Measurements from ENCODE around the gene BCOR.

Gene BCOR

DNA sequence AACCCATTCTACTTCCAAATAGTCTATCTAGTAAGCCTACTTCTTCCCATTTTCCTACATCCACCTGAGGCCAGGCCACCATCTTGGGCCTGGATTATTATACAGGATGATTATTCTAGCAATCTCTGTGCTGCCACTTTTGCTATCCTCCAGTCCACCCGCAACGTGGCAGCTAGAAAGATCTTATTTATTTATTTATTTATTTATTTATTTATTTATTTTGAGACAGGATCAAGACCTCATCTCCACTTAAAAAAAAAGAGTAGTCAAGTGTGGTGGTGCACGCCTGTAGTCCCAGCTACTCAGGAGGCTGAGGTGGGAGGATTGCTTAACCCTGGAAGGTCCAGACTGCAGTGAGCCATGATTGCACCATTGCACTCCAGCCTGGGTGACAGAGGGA, 15.2 kb upstream of the BCOR start:
- no peak overlapping the region for H3K27ac ChIP-seq (ENCODE audit: low read depth, low read length)
- H3K4me1 ChIP-seq (ENCODE audit: control insufficient read depth, insufficient read depth, low read length), result peaks cover 16% of the 10 kb centered on the region
- H3K27me3 ChIP-seq (ENCODE audit: control insufficient read depth, insufficient read depth, low read length), result peaks cover 17% of the 10 kb centered on the region
- peaks cover 4% of the 10 kb centered on the region; the same call in 1 of the 2 replicates for H3K9me3 ChIP-seq (ENCODE audit: control insufficient read depth, insufficient read depth, low read length)
- H3K9ac ChIP-seq (ENCODE audit: low read depth, low read length), result no peak overlapping the region
- no peak overlapping the region for H3K4me3 ChIP-seq (ENCODE audit: low read depth, low read length)
- no peaks in the 10 kb centered on the region for H3K36me3 ChIP-seq (ENCODE audit: control insufficient read depth, insufficient read depth, low read length)

- Histone ChIP-seq H3K36me3 (ENCODE audit: control insufficient read depth, insufficient read depth, low read length) (no peaks in the 10 kb centered on the region), H3K27ac (ENCODE audit: low read depth, low read length) (no peak overlapping the region), H3K9me3 (ENCODE audit: control insufficient read depth, insufficient read depth, low read length) (0 out of 2 replicates have a peak, but pooled peaks cover 2% of the 10 kb centered on the region), H3K4me3 (ENCODE audit: low read depth, low read length) (no peak overlapping the region), H3K9ac (ENCODE audit: low read depth, low read length) (no peak overlapping the region), H3K4me1 (ENCODE audit: control insufficient read depth, insufficient read depth, low read length) (peaks cover 19% of the 10 kb centered on the region), H3K27me3 (ENCODE audit: control insufficient read depth, insufficient read depth, low read length) (peaks cover 22% of the 10 kb centered on the region)
These were observed 14.1 kb upstream of the BCOR start for GRCh38 chrX:40111868-40112267.

GRCh38 chrX:40109288-40110008, 11.7 kb upstream of the BCOR start:
- H3K9me3 ChIP-seq (ENCODE audit: control insufficient read depth, insufficient read depth, low read length), result 0 out of 2 replicates have a peak, but pooled peaks cover 4% of the 10 kb centered on the region
- peak overlapping the region; percentile 79 for H3K27ac ChIP-seq (ENCODE audit: low read depth, low read length)
- peaks cover 20% of the 10 kb centered on the region for H3K4me1 ChIP-seq (ENCODE audit: control insufficient read depth, insufficient read depth, low read length)
- H3K9ac ChIP-seq (ENCODE audit: low read depth, low read length), result no peak overlapping the region
- peak overlapping the region; percentile 66 for H3K4me3 ChIP-seq (ENCODE audit: low read depth, low read length)
- H3K27me3 ChIP-seq (ENCODE audit: control insufficient read depth, insufficient read depth, low read length), result peaks cover 29% of the 10 kb centered on the region
- no peaks in the 10 kb centered on the region for H3K36me3 ChIP-seq (ENCODE audit: control insufficient read depth, insufficient read depth, low read length)

DNA sequence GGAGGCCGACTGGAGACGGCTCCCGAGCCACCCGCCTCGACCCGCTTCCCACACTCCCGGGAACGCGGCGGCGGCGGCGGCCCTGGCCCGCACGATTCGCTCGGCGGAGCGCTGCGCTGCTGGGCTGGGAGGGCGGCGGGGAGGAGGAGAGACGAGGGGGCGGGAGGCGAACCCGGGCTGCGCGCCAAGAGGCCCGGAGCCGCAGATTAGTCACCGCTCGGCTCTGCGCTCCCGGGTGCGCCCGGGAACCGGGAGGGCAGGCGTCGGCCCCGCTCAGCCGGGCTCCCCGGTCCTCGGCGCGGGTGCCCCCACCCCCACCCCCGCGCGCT, 11.2 kb upstream of the BCOR start:
- Histone ChIP-seq H3K27ac (ENCODE audit: low read depth, low read length) (peak overlapping the region; percentile 79), H3K4me3 (ENCODE audit: low read depth, low read length) (peak overlapping the region; percentile 66), H3K27me3 (ENCODE audit: control insufficient read depth, insufficient read depth, low read length) (peaks cover 34% of the 10 kb centered on the region), H3K9ac (ENCODE audit: low read depth, low read length) (peak overlapping the region; percentile 61; the same call in 1 of the 2 replicates), H3K9me3 (ENCODE audit: control insufficient read depth, insufficient read depth, low read length) (0 out of 2 replicates have a peak, but pooled peaks cover 4% of the 10 kb centered on the region), H3K36me3 (ENCODE audit: control insufficient read depth, insufficient read depth, low read length) (no peaks in the 10 kb centered on the region), H3K4me1 (ENCODE audit: control insufficient read depth, insufficient read depth, low read length) (peaks cover 24% of the 10 kb centered on the region)

GRCh38 chrX:40108162-40108958, 10.6 kb upstream of the BCOR start:
- Histone ChIP-seq H3K27ac (ENCODE audit: low read depth, low read length) (peak overlapping the region; percentile 79), H3K4me1 (ENCODE audit: control insufficient read depth, insufficient read depth, low read length) (peaks cover 26% of the 10 kb centered on the region), H3K36me3 (ENCODE audit: control insufficient read depth, insufficient read depth, low read length) (no peaks in the 10 kb centered on the region), H3K9me3 (ENCODE audit: control insufficient read depth, insufficient read depth, low read length) (0 out of 2 replicates have a peak, but pooled peaks cover 3% of the 10 kb centered on the region), H3K9ac (ENCODE audit: low read depth, low read length) (peak overlapping the region; percentile 61; the same call in 1 of the 2 replicates), H3K4me3 (ENCODE audit: low read depth, low read length) (peak overlapping the region; percentile 66), H3K27me3 (ENCODE audit: control insufficient read depth, insufficient read depth, low read length) (peaks cover 40% of the 10 kb centered on the region)

GRCh38 chrX:40107291-40108161, 9.8 kb upstream of the BCOR start:
- Histone ChIP-seq H3K4me3 (ENCODE audit: low read depth, low read length) (peak overlapping the region; percentile 66), H3K9ac (ENCODE audit: low read depth, low read length) (peak overlapping the region; percentile 61; the same call in 1 of the 2 replicates), H3K27ac (ENCODE audit: low read depth, low read length) (peak overlapping the region; percentile 79)

GRCh38 chrX:40106676-40107290, 9.0 kb upstream of the BCOR start:
- H3K4me3 ChIP-seq (ENCODE audit: low read depth, low read length), result peak overlapping the region; percentile 66
- no peaks in the 10 kb centered on the region for H3K36me3 ChIP-seq (ENCODE audit: control insufficient read depth, insufficient read depth, low read length)
- H3K9me3 ChIP-seq (ENCODE audit: control insufficient read depth, insufficient read depth, low read length), result 0 out of 2 replicates have a peak, but pooled peaks cover 2% of the 10 kb centered on the region
- peaks cover 55% of the 10 kb centered on the region for H3K27me3 ChIP-seq (ENCODE audit: control insufficient read depth, insufficient read depth, low read length)
- H3K27ac ChIP-seq (ENCODE audit: low read depth, low read length), result peak overlapping the region; percentile 79
- H3K9ac ChIP-seq (ENCODE audit: low read depth, low read length), result 0 out of 2 replicates have a peak overlapping the region, but pooled peaks have one; percentile 24
- peaks cover 29% of the 10 kb centered on the region for H3K4me1 ChIP-seq (ENCODE audit: control insufficient read depth, insufficient read depth, low read length)

More at GRCh38 chrX:40107291-40108161, 9.8 kb upstream of the BCOR start:
- 0 out of 2 replicates have a peak, but pooled peaks cover 2% of the 10 kb centered on the region for H3K9me3 ChIP-seq (ENCODE audit: control insufficient read depth, insufficient read depth, low read length)
- H3K36me3 ChIP-seq (ENCODE audit: control insufficient read depth, insufficient read depth, low read length), result no peaks in the 10 kb centered on the region
- peaks cover 30% of the 10 kb centered on the region for H3K4me1 ChIP-seq (ENCODE audit: control insufficient read depth, insufficient read depth, low read length)
- peaks cover 48% of the 10 kb centered on the region for H3K27me3 ChIP-seq (ENCODE audit: control insufficient read depth, insufficient read depth, low read length)

GRCh38 chrX:40105835-40106675, 8.3 kb upstream of the BCOR start:
- Histone ChIP-seq H3K36me3 (ENCODE audit: control insufficient read depth, insufficient read depth, low read length) (no peaks in the 10 kb centered on the region), H3K9ac (ENCODE audit: low read depth, low read length) (peak overlapping the region; percentile 24; the same call in 1 of the 2 replicates), H3K27ac (ENCODE audit: low read depth, low read length) (peak overlapping the region; percentile 79), H3K4me3 (ENCODE audit: low read depth, low read length) (peak overlapping the region; percentile 66), H3K9me3 (ENCODE audit: control insufficient read depth, insufficient read depth, low read length) (0 out of 2 replicates have a peak, but pooled peaks cover 2% of the 10 kb centered on the region), H3K4me1 (ENCODE audit: control insufficient read depth, insufficient read depth, low read length) (peaks cover 30% of the 10 kb centered on the region), H3K27me3 (ENCODE audit: control insufficient read depth, insufficient read depth, low read length) (peaks cover 55% of the 10 kb centered on the region)

DNA sequence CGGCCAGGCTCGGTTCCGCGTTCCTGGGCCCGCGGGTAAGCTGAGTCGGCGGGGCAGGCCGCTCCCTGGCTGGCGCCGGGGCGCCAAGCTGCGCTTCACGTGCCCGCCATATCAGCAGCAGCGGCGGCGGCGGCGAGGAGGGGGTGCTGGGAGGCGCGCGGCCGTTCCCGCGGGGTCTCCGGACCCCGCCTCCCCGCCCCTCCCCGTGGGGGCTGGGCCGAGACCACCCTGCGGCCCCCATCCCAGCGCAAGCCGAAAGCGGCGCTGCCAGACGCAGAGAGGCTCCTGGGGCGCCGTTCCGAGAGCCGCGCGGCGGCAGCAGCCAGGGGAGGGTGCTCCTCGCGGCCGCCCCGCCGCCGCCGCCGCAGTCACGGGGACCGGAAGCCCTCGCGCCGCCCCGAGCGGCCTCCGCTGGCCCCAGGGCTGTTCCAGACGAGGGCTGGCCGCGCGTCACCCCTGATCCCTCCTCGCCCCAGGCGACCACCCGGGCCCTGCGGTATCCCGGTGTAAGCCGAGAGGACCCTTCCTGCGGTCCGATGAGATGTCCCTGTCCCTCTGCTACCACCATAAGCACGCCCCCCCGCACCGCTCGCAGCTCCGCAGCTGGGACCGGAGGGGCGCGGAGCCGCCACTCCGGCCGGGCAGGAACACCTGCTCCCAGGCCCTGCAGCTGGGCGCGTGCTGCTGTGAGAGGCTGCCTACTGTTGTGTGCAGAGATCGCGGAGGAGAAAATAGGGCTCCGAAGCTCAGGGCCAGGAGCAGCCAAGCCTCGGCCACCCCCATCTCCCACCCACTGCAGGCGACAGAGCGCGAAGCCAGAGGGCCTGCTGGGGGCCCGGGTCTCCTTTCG, 7.5 kb upstream of the BCOR start:
- Histone ChIP-seq H3K27ac (ENCODE audit: low read depth, low read length) (peak overlapping the region; percentile 79), H3K9ac (ENCODE audit: low read depth, low read length) (peak overlapping the region; percentile 1; the same call in 1 of the 2 replicates), H3K36me3 (ENCODE audit: control insufficient read depth, insufficient read depth, low read length) (no peaks in the 10 kb centered on the region), H3K4me3 (ENCODE audit: low read depth, low read length) (peak overlapping the region; percentile 66), H3K27me3 (ENCODE audit: control insufficient read depth, insufficient read depth, low read length) (peaks cover 52% of the 10 kb centered on the region), H3K4me1 (ENCODE audit: control insufficient read depth, insufficient read depth, low read length) (peaks cover 29% of the 10 kb centered on the region), H3K9me3 (ENCODE audit: control insufficient read depth, insufficient read depth, low read length) (0 out of 2 replicates have a peak, but pooled peaks cover 2% of the 10 kb centered on the region)
